Peyer's patch (tissue), 4 donors: ENCODE data around the gene WIPF3. TPM values are rescaled to one million over a fixed set of nuclear protein-coding genes. Genes with fewer than 3 reads are reported as not detected.

Experiments used
- DNase-seq, 3 donors: peaks; one replicate each; pipeline ENCODE4 v3.0.0-alpha.2; 2017 to 2019
- H3K27ac ChIP-seq, 4 donors: fragments of 200-600 bp; sonication (generic); one replicate each; pipeline ENCODE4 v1.5.1; 2016 to 2019
- H3K27me3 ChIP-seq, 2 donors: fragments of 200-600 bp; sonication (generic); one replicate each; pipeline ENCODE4 v1.5.1; 2019
- H3K36me3 ChIP-seq, 3 donors: fragments of 200-600 bp; sonication (generic); one replicate each; pipeline ENCODE4 v1.5.1; 2016 to 2019
- H3K4me1 ChIP-seq, 4 donors: fragments of 200-600 bp; sonication (generic); one replicate each; pipeline ENCODE4 v1.5.1; 2016 to 2019
- H3K4me3 ChIP-seq, 4 donors: fragments of 200-600 bp; sonication (generic); 1 replicate in 3 of 4; 2 replicates in 1 of 4; pipeline ENCODE4 v1.5.1; 2016 to 2019; ENCODE audit warnings: mild to moderate bottlenecking in 1 of 4
- H3K9me3 ChIP-seq, 4 donors: fragments of 200-600 bp; sonication (generic); one replicate each; pipeline ENCODE4 v1.5.1; 2016 to 2019; ENCODE audit warnings: mild to moderate bottlenecking in 1 of 4
- CTCF ChIP-seq, 6 experiments: fragments of 450-650 bp in 4 of 6; fragments of 200-600 bp in 2 of 6; sonication (generic) in 1 of 6; IDR thresholded peaks; one replicate each; pipeline ENCODE4 v1.5.1; 2017 to 2019; ENCODE audit warnings: antibody characterized with exemption in 6 of 6, mild to moderate bottlenecking in 3 of 6, moderate library complexity in 1 of 6
- POLR2A ChIP-seq, 2 donors: fragments of 450-650 bp; IDR thresholded peaks; one replicate each; pipeline ENCODE4 v1.5.1; 2017; ENCODE audit warnings: antibody characterized with exemption in 2 of 2, mild to moderate bottlenecking in 2 of 2, moderate library complexity in 2 of 2
- total RNA-seq, 4 donors: library from RNA; depleted of rRNA; stranded (reverse); fragments of >200 nt; gene quantifications; one replicate each; pipeline ENCODE4 v1.1.0, GENCODE V29; 2016

WIPF3 gene
- total RNA-seq, 4 donors from 2014 or later, result 0.66 to 2.5 (median 0.83) TPM; not detected in 1

GRCh38 chr7:29892231-29892630 lies 85.9 kb downstream of the WIPF3 start:
- no peak overlapping the region for H3K27ac ChIP-seq
- no peaks in the 10 kb centered on the region for H3K36me3 ChIP-seq
- H3K4me1 ChIP-seq, result no peaks in the 10 kb centered on the region
- no peaks in the 10 kb centered on the region for H3K27me3 ChIP-seq
- TF ChIP-seq POLR2A (IDR thresholded peaks at IDR 0.05), result no peak
- no peak for TF ChIP-seq CTCF (IDR thresholded peaks at IDR 0.05)
- no peaks in the 10 kb centered on the region for H3K9me3 ChIP-seq
- DNase-seq, result no peak
- no peak overlapping the region for H3K4me3 ChIP-seq

GRCh38 chr7:29893351-29893965 lies 87.2 kb downstream of the WIPF3 start:
- DNase-seq, result no peak
- no peaks in the 10 kb centered on the region for H3K36me3 ChIP-seq
- no peaks in the 10 kb centered on the region for H3K9me3 ChIP-seq
- H3K4me1 ChIP-seq, result no peaks in the 10 kb centered on the region
- no peaks in the 10 kb centered on the region for H3K27me3 ChIP-seq
- no peak overlapping the region for H3K4me3 ChIP-seq
- no peak overlapping the region for H3K27ac ChIP-seq
- no peak for TF ChIP-seq CTCF (IDR thresholded peaks at IDR 0.05)
- no peak for TF ChIP-seq POLR2A (IDR thresholded peaks at IDR 0.05)

DNA sequence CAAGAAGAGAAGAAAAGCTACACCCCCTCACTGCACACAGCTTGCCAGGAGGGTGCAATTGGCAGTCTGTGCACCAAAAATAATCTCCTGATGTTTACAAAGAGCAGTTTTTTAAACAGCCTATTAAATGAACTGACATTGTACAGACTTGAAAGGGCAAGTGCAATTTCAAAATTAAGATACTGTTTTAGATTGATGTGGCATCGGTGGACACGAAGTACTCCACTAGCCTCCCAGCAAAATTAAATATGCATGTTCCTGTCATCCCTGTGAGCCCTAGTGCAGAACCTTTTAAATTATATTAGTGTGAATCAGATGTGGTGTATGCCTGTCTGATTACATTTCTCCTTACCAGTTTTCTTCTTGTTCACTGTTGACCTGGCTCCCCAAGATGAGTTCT lies 87.9 kb downstream of the WIPF3 start:
- TF ChIP-seq CTCF (IDR thresholded peaks at IDR 0.05) (no peak), POLR2A (IDR thresholded peaks at IDR 0.05) (no peak)
- DNase-seq, result no peak
- Histone ChIP-seq H3K4me3 (no peak overlapping the region), H3K9me3 (no peaks in the 10 kb centered on the region), H3K27ac (no peak overlapping the region), H3K36me3 (no peaks in the 10 kb centered on the region), H3K27me3 (no peaks in the 10 kb centered on the region), H3K4me1 (no peaks in the 10 kb centered on the region)

DNA sequence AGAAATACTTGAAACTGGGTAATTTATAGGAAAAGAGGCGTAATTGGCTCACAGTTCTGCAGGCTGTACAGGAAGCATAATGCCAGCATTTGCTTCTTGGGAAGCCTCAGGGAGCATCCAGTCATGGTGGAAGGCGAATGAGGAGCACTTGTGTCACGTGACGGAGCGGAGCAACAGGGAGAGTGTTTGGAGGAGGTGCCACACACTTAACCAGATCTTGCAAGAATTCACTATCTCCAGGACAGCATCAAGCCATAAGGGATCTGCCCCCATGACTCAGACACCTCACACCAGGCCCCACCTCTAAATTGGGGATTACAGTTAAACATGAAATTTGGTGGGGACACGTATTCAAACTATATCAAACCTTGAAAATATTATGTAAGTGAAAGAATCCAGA lies 89.3 kb downstream of the WIPF3 start:
- no peak overlapping the region for H3K27ac ChIP-seq
- no peak for DNase-seq
- H3K9me3 ChIP-seq, result no peaks in the 10 kb centered on the region
- H3K4me3 ChIP-seq, result no peak overlapping the region
- TF ChIP-seq CTCF (IDR thresholded peaks at IDR 0.05), result no peak
- no peak for TF ChIP-seq POLR2A (IDR thresholded peaks at IDR 0.05)
- no peaks in the 10 kb centered on the region for H3K4me1 ChIP-seq
- H3K27me3 ChIP-seq, result no peaks in the 10 kb centered on the region
- no peaks in the 10 kb centered on the region for H3K36me3 ChIP-seq

GRCh38 chr7:29896685-29897411 lies 90.5 kb downstream of the WIPF3 start:
- Histone ChIP-seq H3K36me3 (no peaks in the 10 kb centered on the region), H3K9me3 (no peaks in the 10 kb centered on the region), H3K4me1 (no peaks in the 10 kb centered on the region), H3K4me3 (no peak overlapping the region), H3K27me3 (no peaks in the 10 kb centered on the region), H3K27ac (no peak overlapping the region)
- no peak for DNase-seq
- TF ChIP-seq CTCF (IDR thresholded peaks at IDR 0.05), result no peak
- TF ChIP-seq POLR2A (IDR thresholded peaks at IDR 0.05), result no peak
